HepG2 (cell line): ENCODE results near the gene FAM111A. TPM values are rescaled to one million over a fixed set of nuclear protein-coding genes. Genes with fewer than 3 reads are reported as not detected.

ENCODE experiments used
- CTCF ChIP-seq: sonication (generic); formaldehyde crosslinking; IDR thresholded peaks from 2 replicates; pipeline ENCODE4 v1.5.0; 2020; ENCODE audit warnings: mild to moderate bottlenecking, missing genetic modification reagents, moderate library complexity
- GFI1 ChIP-seq: sonication (generic); formaldehyde crosslinking; IDR thresholded peaks from 2 replicates; pipeline ENCODE4 v1.5.0; 2020; ENCODE audit warnings: missing genetic modification reagents, mild to moderate bottlenecking, borderline replicate concordance
- GLI4 ChIP-seq: sonication (generic); formaldehyde crosslinking; IDR thresholded peaks from 2 replicates; pipeline ENCODE4 v1.5.1; 2020; ENCODE audit warnings: missing genetic modification reagents, mild to moderate bottlenecking, moderate library complexity, borderline replicate concordance
- GPBP1L1 ChIP-seq: sonication (generic); formaldehyde crosslinking; IDR thresholded peaks from 2 replicates; pipeline ENCODE4 v1.5.0; 2020; ENCODE audit warnings: mild to moderate bottlenecking, missing genetic modification reagents
- KDM2A ChIP-seq: sonication (generic); formaldehyde crosslinking; IDR thresholded peaks from 2 replicates; pipeline ENCODE4 v1.4.0; 2020; ENCODE audit warnings: low read depth, missing genetic modification reagents, borderline replicate concordance
- MEF2D ChIP-seq: sonication (generic); formaldehyde crosslinking; IDR thresholded peaks from 2 replicates; pipeline ENCODE4 v1.5.1; 2020; ENCODE audit warnings: mild to moderate bottlenecking, missing genetic modification reagents
- NFE2L2 ChIP-seq: fragments of 150-350 bp; IDR thresholded peaks from 2 replicates; pipeline ENCODE4 v1.6.1; 2014; ENCODE audit warnings: low read length
- NR2F2 ChIP-seq: IDR thresholded peaks from 2 replicates; pipeline ENCODE4 v1.6.1; 2012; ENCODE audit warnings: low read depth, inconsistent platforms, borderline replicate concordance
- NRL ChIP-seq: sonication (generic); formaldehyde crosslinking; IDR thresholded peaks from 2 replicates; pipeline ENCODE4 v1.5.0; 2020; ENCODE audit warnings: missing genetic modification reagents, mild to moderate bottlenecking, moderate library complexity, borderline replicate concordance
- PBX3 ChIP-seq: sonication (generic); formaldehyde crosslinking; IDR thresholded peaks from 2 replicates; pipeline ENCODE4 v1.8.1; 2023; ENCODE audit warnings: missing genetic modification reagents, inconsistent platforms, borderline replicate concordance
- PLRG1 ChIP-seq: fragments of 450-650 bp; conservative IDR thresholded peaks from 2 replicates; pipeline ENCODE4 v1.6.1; 2016
- SALL1 ChIP-seq: sonication (generic); formaldehyde crosslinking; IDR thresholded peaks from 2 replicates; pipeline ENCODE4 v1.8.0; 2022; ENCODE audit warnings: mild to moderate bottlenecking, missing genetic modification reagents
- STAT6 ChIP-seq: sonication (generic); formaldehyde crosslinking; IDR thresholded peaks from 2 replicates; pipeline ENCODE4 v1.4.0; 2020; ENCODE audit warnings: missing genetic modification reagents, mild to moderate bottlenecking, borderline replicate concordance
- ZFP37 ChIP-seq: sonication (generic); formaldehyde crosslinking; IDR thresholded peaks from 2 replicates; pipeline ENCODE4 v1.4.0; 2020; ENCODE audit warnings: missing genetic modification reagents, borderline replicate concordance
- ZNF225 ChIP-seq: sonication (generic); formaldehyde crosslinking; IDR thresholded peaks from 2 replicates; pipeline ENCODE4 v1.4.0; 2020; ENCODE audit warnings: mild to moderate bottlenecking, missing genetic modification reagents
- ZNF30 ChIP-seq: sonication (generic); formaldehyde crosslinking; IDR thresholded peaks from 2 replicates; pipeline ENCODE4 v1.5.0; 2020; ENCODE audit warnings: mild to moderate bottlenecking, missing genetic modification reagents
- ZNF510 ChIP-seq: sonication (generic); formaldehyde crosslinking; IDR thresholded peaks from 2 replicates; pipeline ENCODE4 v1.4.0; 2020; ENCODE audit warnings: low read depth, mild to moderate bottlenecking, missing genetic modification reagents
- ZNF546 ChIP-seq: sonication (generic); formaldehyde crosslinking; conservative IDR thresholded peaks from 2 replicates; pipeline ENCODE4 v1.8.1; 2023; ENCODE audit warnings: mild to moderate bottlenecking, missing genetic modification reagents
- ZNF557 ChIP-seq: sonication (generic); formaldehyde crosslinking; IDR thresholded peaks from 2 replicates; pipeline ENCODE4 v1.4.0; 2020; ENCODE audit warnings: missing genetic modification reagents
- ZNF740 ChIP-seq: sonication (generic); formaldehyde crosslinking; IDR thresholded peaks from 2 replicates; pipeline ENCODE4 v1.4.0; 2020; ENCODE audit warnings: missing genetic modification reagents
- ZNF781 ChIP-seq: sonication (generic); formaldehyde crosslinking; IDR thresholded peaks from 2 replicates; pipeline ENCODE4 v1.5.1; 2020; ENCODE audit warnings: borderline replicate concordance, mild to moderate bottlenecking, missing genetic modification reagents; ENCODE audit errors: not compliant biosample characterization
- polyA plus RNA-seq, 8 experiments: library from polyadenylated mRNA; depleted of rRNA in 3 of 8; stranded (reverse) in 7 of 8; unstranded in 1 of 8; fragments of >200 nt; fragmentation: Illumina TruSeq in 4 of 8; extraction: Trizol in 4 of 8; gene quantifications; 2 replicates each; pipeline versions ENCODE4 v1.2.1 to v1.2.3, GENCODE V29; 2011 to 2016; ENCODE audit warnings: low read depth in 4 of 8, missing spikeins in 1 of 8, mixed read lengths in 1 of 8; ENCODE audit not compliant: insufficient read depth in 1 of 8
- total RNA-seq, 5 experiments: library from RNA; depleted of rRNA; stranded (reverse); fragments of >200 nt; fragmentation: Illumina TruSeq; extraction: Trizol; gene quantifications; 2 replicates each; pipeline ENCODE4 v1.2.3, GENCODE V29; 2016; ENCODE audit warnings: low read depth in 1 of 5

Gene FAM111A
- total and polyA plus RNA-seq, 2 of the 13 experiments (the other 11 are each of a cell fraction or from before 2014, with no cell fraction given), result 3.2 to 13.5 TPM

- 0 out of 2 replicates have a peak, but pooled peaks have one; percentile 52 for TF ChIP-seq ZFP37 (CRISPR knock-in tag)
- TF ChIP-seq CTCF (CRISPR knock-in tag), result peak; percentile 74
- no peak for TF ChIP-seq PBX3 (CRISPR knock-in tag)
- TF ChIP-seq GLI4 (CRISPR knock-in tag), result no peak
- TF ChIP-seq ZNF781 (CRISPR knock-in tag), result peak; percentile 42
- peak; percentile 57 for TF ChIP-seq KDM2A (CRISPR knock-in tag)
- TF ChIP-seq NFE2L2, result no peak
- no peak for TF ChIP-seq ZNF740 (CRISPR knock-in tag)
- TF ChIP-seq SALL1 (CRISPR knock-in tag), result peak; percentile 36; the same call in 1 of the 2 replicates
- TF ChIP-seq ZNF510 (CRISPR knock-in tag), result peak; percentile 75; the same call in 1 of the 2 replicates
- peak; percentile 17; the same call in 1 of the 2 replicates for TF ChIP-seq GFI1 (CRISPR knock-in tag)
- TF ChIP-seq NR2F2, result no peak
- TF ChIP-seq ZNF30 (CRISPR knock-in tag), result no peak
- no peak for TF ChIP-seq NRL (CRISPR knock-in tag)
- no peak for TF ChIP-seq ZNF557 (CRISPR knock-in tag)
- TF ChIP-seq MEF2D (CRISPR knock-in tag), result no peak
- no peak for TF ChIP-seq GPBP1L1 (CRISPR knock-in tag)
- TF ChIP-seq ZNF225 (CRISPR knock-in tag), result no peak
- no peak for TF ChIP-seq PLRG1
- no peak for TF ChIP-seq ZNF546 (CRISPR knock-in tag)
- TF ChIP-seq STAT6 (CRISPR knock-in tag), result no peak; the same call in 1 of the 2 replicates
These were observed at the start of gene FAM111A (continued) for GRCh38 chr11:59142530-59143507.
